Uterus (tissue), 4 donors: ENCODE measurements around the gene SP140L. TPM values are rescaled to one million over a fixed set of nuclear protein-coding genes. Genes with fewer than 3 reads are reported as not detected.

Experiments
- DNase-seq, 2 donors: peaks; one replicate each; pipeline ENCODE4 v3.0.0-alpha.2; 2019 to 2020
- H3K27ac ChIP-seq, 2 donors: fragments of 200-600 bp; sonication (generic); 1 replicate in 1 of 2; 2 replicates in 1 of 2; pipeline ENCODE4 v1.5.1; 2016 to 2018
- H3K27me3 ChIP-seq, 2 donors: fragments of 200-600 bp; sonication (generic); one replicate each; pipeline ENCODE4 v1.5.1; 2018 to 2019; ENCODE audit warnings: control low read depth in 1 of 2
- H3K36me3 ChIP-seq, 2 donors: fragments of 200-600 bp; sonication (generic); one replicate each; pipeline ENCODE4 v1.5.1; 2019; ENCODE audit warnings: control low read depth in 1 of 2
- H3K4me1 ChIP-seq, 2 donors: fragments of 200-600 bp; sonication (generic); one replicate each; pipeline ENCODE4 v1.5.1; 2018 to 2019; ENCODE audit warnings: control low read depth in 1 of 2
- H3K4me3 ChIP-seq, 2 donors: fragments of 200-600 bp; sonication (generic); 1 replicate in 1 of 2; 2 replicates in 1 of 2; pipeline ENCODE4 v1.5.1; 2018 to 2019; ENCODE audit warnings: mild to moderate bottlenecking in 1 of 2
- H3K9me3 ChIP-seq, 2 donors: fragments of 200-600 bp; sonication (generic); one replicate each; pipeline ENCODE4 v1.5.1; 2019; ENCODE audit warnings: control low read depth in 1 of 2
- CTCF ChIP-seq, 4 experiments: fragments of 200-600 bp in 2 of 4; fragments of 450-650 bp in 2 of 4; sonication (generic) in 2 of 4; IDR thresholded peaks; one replicate each; pipeline ENCODE4 v1.5.1; 2016 to 2019; ENCODE audit warnings: antibody characterized with exemption in 4 of 4, mild to moderate bottlenecking in 2 of 4, moderate library complexity in 1 of 4
- POLR2A ChIP-seq, 2 donors: fragments of 450-650 bp; IDR thresholded peaks; one replicate each; pipeline ENCODE4 v1.6.1; 2016; ENCODE audit warnings: antibody characterized with exemption in 2 of 2, mild to moderate bottlenecking in 1 of 2, moderate library complexity in 1 of 2
- intact Hi-C: fragments of 100-400 bp; cut with DNase I; formaldehyde crosslinking; loops from one replicate; pipeline ENCODE4 v1.15.1; 2023; ENCODE audit warnings: low total_unique reads
- total RNA-seq, 4 donors: library from RNA; depleted of rRNA in 3 of 4; stranded (reverse); fragments of >200 nt in 3 of 4; gene quantifications; one replicate each; pipeline versions ENCODE4 v1.1.0 to v1.2.4, GENCODE V29; 2014 to 2023
- donor health status: DM: yes; HTN: yes; CAD: no.

SP140L gene
- total RNA-seq, 4 donors from 2014 or later = 7.5 to 21.6 (median 14.1) TPM

DNA sequence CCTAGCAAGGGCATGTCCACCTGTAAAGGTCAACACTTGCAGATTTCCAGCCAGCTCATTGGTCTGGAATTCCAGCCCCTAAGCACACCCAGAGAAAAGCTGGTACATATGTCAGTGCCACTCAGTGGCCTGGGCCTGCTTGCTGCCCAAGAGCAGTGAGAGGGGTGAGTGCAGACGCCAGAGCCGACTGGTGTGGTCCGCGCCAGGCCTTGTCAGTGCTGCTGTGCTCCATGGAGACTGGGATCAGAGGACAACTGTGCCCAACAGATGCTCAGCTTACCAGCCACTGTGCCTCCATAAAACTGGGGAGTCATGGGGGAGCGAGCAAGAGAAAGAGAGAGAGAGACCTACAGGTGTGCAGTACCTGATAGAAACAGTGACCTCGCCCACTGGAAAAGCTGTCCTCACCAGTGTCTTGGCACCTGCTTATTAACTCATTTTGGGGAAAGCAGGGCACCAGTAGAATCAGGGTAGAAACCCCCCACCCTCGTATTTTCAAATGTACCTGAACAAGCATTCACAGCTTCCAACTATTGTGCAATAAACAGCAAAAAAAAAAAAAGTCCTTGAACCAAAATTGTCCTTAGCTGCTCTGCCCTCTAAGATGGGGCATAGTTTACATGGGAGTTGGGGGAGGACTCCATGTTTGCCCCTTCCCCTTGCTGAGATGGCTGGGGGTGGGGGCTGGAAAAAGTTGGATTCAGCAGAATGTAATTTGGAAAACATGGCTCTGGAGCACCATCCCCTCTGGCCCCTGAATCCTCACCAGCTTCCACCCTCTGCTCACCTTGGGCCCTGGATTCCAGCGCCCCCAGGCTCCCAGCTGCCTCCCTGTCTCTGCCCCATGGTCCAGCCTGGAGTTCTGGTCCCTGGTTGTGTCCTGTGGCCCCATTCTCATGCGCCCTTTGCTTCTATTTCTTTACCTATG lies 1.4 kb upstream of the SP140L start:
- TF ChIP-seq CTCF (IDR thresholded peaks at IDR 0.05) (no peak), POLR2A (IDR thresholded peaks at IDR 0.05) (no peak)
- intact Hi-C loops = no loop called here
- Histone ChIP-seq H3K36me3 (no peaks in the 10 kb centered on the region), H3K4me1 (no peaks in the 10 kb centered on the region), H3K4me3 (no peak overlapping the region), H3K27ac (no peak overlapping the region), H3K9me3 (no peaks in the 10 kb centered on the region), H3K27me3 (no peaks in the 10 kb centered on the region)
- DNase-seq = no peak

- intact Hi-C loops = no loop called here
- peak overlapping the region; percentile 74 to 78 for H3K27ac ChIP-seq
Observed at GRCh38 chr2:230327418-230328154, 593 bp downstream of the SP140L start.

GRCh38 chr2:230328155-230328458 lies 1.1 kb downstream of the SP140L start:
- DNase-seq = no peak
- Histone ChIP-seq H3K9me3 (no peaks in the 10 kb centered on the region), H3K27me3 (no peaks in the 10 kb centered on the region), H3K27ac (no peak overlapping the region), H3K36me3 (no peaks in the 10 kb centered on the region), H3K4me1 (no peaks in the 10 kb centered on the region), H3K4me3 (no peak overlapping the region)
- TF ChIP-seq POLR2A (IDR thresholded peaks at IDR 0.05) (no peak), CTCF (IDR thresholded peaks at IDR 0.05) (no peak)
- intact Hi-C loops = no loop called here

More at GRCh38 chr2:230327418-230328154, 593 bp downstream of the SP140L start:
- Histone ChIP-seq H3K9me3 (no peaks in the 10 kb centered on the region), H3K4me1 (no peaks in the 10 kb centered on the region), H3K27me3 (no peaks in the 10 kb centered on the region), H3K36me3 (no peaks in the 10 kb centered on the region), H3K4me3 (peak overlapping the region; percentile 38 to 47)
- no peak for TF ChIP-seq CTCF (IDR thresholded peaks at IDR 0.05)
- TF ChIP-seq POLR2A (IDR thresholded peaks at IDR 0.05) = no peak
- no peak for DNase-seq

DNA sequence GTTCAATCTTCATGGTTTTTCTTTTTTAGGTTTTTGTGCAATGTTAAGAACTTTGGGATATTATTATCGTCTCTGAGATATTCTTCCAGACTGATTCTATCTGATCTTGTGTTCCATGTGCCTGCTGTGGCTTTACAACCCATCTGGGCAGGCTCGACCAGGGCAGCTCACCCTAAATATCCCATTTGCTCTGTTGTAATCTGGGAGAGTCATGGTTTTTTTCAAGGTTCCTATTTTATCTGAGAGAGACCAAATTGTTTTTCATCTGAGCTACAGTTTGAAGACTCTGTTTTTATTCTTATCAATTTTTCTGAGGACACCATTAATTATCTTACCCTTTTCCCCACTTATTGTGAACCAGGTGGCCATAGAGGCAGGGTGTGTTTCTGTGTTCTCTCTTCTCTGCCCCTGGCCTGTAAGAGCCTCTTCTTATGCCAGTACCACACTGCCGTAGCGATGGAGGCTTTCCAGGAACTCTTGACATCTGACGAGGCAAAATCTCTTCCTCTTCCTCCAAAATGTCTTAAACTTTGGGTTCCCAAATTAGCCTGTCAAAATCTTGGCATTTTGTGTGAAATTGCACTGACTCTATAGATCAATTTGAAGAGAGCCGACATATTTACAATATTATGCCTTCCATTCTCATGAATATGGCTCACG lies 3.1 kb downstream of the SP140L start:
- Histone ChIP-seq H3K4me1 (no peaks in the 10 kb centered on the region), H3K27ac (no peak overlapping the region), H3K36me3 (no peaks in the 10 kb centered on the region), H3K9me3 (no peaks in the 10 kb centered on the region), H3K4me3 (no peak overlapping the region), H3K27me3 (no peaks in the 10 kb centered on the region)
- intact Hi-C loops = no loop called here
- no peak for TF ChIP-seq CTCF (IDR thresholded peaks at IDR 0.05)
- TF ChIP-seq POLR2A (IDR thresholded peaks at IDR 0.05) = no peak
- DNase-seq = no peak
